Activated T-helper 1 cell treated with anti-CD3 and anti-CD28 coated beads, Interleukin-2, amount 50 U/mL, for 16 hours (primary cell): ENCODE data around the gene GAB2.

Source experiments
- DNase-seq, 2 donors: peaks; one replicate each; pipeline ENCODE4 v3.0.0-alpha.2; 2020; ENCODE audit warnings: low read depth in 1 of 2, low spot score in 1 of 2

GAB2 gene

DNA sequence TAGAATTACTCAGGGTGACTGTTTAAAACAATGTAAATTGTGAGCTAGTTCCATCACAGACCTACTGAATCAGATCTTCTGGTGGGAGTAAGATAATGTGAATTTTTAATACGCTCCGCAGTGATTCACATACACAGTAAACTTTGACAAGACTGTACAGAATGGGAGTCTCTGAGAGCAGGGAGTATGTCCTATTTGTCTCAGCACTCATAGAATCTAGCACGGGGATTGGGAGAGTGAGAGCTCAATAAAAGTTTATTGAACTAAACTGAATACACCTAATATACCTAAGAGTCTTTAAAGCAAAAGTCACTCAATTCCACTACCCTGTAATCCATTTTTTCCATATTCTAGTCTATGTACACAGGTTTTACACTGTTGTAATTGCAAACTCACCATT lies 11.2 kb upstream of the GAB2 start:
- no peak for DNase-seq

DNA sequence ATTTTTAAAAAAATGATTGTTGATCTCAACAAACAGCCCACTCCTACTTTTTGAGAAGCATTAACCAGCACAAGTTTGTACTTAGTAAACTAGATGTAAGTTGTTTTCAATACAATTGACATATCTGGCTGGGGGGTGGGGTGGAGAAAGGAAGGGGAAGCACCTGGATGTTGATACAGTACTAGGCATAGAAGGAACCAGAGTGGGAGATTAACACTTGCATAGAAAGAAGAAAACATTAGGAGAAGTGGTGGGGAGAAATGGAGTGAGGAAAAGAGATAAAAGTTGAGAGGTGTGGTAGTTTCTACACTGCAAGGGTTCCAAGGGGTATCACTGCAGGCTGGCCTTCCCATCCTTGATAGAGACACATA lies 10.6 kb upstream of the GAB2 start:
- no peak for DNase-seq

DNA sequence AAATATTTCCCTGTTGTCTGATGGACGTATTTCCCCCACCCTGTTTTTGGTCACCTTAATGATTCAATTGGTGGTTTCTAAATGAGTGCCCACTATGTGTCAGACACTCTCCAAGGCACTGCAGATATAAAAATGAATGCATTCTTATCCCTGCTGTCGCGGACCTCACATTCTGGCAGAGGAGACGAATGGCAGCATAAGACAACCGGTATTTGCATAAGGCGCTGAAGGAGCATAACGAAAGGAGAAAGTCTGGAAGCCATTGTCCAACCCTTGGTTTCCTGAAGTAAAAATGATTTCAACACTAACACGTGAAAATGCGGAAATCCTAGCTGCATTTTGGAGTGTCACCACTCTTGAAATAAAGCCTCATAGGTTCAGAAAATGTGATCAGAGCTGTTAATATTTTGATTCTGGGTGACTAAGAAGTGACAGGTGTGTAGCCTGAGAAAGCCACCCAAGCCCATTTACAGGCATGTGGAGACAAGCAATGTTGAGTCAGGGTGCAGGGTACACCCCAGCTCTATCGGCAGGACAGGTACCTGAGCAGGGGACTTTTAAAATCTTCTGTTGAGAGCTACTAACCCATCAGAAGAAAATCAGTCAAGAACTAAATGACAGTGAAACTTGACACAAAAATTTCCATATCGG lies 10.1 kb upstream of the GAB2 start:
- no peak for DNase-seq

DNA sequence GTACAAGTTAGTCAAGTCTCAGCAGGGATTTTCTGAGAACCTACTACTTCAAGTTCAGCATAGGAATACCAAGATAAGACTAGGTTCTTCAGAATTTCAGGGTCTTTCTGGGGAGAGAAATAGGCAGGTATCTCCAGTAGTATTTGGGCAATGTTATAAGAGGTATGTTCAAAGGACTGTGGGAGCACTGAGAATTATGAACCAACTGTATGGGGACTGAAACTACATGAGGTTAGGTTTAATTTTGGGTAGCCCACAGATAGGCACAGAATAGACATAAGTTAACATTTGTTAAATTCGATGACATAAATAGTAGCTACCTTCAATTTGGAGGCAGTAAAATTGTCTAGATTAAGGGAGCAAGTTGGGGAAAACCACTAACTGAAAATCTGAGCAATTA lies 9.2 kb upstream of the GAB2 start:
- no peak for DNase-seq

DNA sequence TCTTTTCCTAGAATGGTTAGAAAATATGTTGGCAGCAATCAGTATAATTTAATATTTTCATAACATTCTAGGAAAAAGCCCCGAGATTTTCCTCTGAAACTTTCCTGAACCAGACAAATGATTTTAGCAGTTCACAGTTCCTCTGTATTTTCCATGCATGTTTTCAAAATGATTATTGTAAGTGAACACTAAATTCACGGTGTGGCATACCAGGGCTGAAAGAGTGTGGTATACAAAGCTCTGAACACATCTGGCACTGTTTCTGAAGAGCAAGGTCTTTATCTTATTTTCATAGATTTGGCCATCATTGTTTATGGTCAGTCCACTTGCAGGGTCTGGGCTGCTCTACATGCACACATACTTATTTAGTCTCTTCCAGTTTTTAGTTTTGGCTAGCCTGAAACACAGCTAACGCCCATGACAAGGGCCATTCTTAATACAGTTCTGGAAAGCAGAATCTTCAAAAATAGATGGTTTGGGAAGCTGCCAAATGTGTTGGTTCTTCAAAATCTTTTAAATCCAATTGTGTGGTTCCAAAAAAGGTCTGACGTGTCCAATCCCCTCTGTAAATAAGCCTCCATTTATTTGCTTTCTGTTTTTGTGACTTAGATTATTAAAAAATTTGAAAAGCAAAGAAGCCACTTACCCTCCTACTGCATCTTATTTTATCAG lies 7.9 kb upstream of the GAB2 start:
- DNase-seq, result no peak

DNA sequence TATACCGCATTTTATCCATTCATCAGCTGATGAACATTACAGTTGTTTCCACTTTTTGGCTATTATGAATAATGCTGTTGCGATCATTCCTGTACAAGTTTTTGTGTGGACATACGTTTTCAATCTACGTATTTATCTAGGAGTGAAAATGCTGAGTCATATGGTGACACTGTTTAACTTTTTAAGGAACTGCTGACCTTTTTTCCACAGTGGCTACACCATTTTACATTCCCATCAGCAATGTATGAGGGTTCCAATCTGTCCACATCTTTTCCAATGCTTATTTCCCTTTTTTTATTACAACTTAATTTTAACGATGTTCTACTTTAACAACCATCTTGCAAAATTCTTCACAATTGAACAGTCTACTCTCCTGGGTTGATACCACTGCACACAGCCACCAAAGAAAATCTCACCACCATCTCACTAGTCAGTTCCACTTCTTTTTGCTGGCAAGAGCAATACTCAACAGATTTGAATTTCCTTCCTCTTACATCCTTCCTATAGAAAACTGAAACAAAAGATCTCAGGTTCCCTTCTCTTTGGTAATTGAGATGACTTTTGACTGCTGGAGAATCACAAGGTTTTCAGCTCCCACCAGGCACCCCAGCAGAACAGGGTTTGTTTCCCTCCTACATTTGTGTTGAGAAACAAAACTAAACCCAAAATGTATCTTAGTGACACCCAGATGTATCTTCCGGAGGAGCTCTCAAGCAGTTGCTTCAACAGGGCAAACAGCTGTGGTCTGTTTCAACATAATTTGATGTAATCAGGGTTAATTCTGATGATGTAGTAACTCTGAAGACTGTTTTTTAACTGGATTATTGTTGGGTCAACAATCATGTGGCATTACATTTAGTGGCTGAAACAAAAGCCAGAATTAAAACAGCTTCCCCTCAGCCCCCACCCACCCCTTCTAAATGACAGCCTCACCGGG lies 7.0 kb upstream of the GAB2 start:
- no peak for DNase-seq

DNA sequence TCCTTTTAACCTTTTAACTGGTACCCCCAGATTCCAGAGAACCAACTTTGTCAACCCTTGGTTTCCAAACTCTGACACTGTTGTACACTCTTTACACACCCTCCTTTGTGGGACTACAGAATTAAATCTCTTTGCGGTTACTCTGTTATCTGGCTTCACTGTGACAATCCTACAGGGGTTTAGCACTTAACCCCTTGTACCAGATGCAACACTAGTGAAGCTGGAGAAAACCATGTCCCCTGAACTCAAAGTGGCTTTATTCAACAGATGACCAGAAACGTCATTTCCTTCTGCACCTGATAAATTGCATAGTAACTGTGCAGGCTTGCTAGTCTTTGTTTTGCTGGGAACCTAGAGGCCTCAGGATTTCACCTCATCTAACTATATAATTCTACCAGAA lies 5.6 kb upstream of the GAB2 start:
- no peak for DNase-seq

DNA sequence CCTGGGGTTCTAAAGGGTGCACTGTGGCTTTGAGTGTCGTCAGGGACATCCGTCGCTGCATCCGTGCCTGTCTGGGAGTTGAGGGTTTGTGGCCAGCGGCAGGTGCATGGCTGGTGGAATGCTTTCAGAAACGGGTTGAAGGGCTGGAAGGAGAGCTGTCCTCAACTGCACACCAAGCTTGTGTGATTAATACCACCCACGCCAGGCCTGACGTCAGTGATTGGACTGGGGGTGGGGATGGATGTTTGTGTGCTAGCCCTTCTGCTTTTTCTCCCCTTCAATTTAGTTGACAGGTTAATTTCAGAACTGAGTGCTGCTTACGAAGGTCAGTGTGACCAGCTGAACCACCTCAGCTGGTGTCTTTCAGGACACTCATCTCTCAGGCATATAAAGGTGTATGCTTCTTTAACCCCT lies 3.2 kb upstream of the GAB2 start:
- no peak for DNase-seq

DNA sequence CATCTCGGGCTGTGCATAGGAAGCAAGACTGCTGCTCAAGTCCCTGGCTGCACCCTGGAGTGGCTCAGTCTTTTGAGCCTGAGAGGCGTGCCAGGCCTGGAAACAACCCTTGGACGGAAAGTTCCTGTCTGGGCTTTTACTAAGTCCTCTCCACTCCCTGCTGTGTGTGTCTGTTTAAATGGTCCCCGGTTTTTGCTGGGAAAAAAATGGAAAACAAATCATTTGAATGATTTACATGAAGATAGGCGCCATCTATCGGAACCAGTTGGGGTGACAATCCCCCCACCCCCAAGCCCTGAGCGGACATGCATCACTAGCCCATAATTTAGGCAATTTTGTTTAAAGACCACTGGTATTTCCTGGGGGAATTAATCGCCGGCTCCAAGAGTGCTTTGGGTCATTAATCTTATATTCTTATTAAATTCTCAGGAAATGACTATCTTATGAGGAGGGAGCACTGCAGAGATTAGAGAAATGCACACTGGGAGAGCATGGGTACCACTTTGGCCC lies 2.7 kb upstream of the GAB2 start:
- no peak for DNase-seq

DNA sequence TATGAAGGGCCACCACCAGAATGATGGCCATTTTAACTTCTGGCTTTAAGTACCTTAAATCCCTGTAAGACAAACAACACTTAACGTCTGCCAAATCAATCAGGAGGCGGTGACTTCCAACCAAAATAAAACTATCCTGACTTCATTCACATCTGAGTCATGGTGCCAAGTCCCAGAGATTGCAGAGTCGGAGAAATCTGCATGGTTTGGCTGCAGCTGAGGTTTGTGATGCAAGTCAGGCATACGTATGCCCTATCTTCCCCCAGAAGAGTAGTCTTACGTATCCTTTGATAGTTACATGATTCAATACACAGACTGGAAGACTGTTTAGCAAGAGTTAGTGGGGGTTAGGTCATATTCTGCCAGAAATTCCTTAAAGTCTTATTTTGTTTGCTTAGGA lies 1.7 kb upstream of the GAB2 start:
- no peak for DNase-seq

DNA sequence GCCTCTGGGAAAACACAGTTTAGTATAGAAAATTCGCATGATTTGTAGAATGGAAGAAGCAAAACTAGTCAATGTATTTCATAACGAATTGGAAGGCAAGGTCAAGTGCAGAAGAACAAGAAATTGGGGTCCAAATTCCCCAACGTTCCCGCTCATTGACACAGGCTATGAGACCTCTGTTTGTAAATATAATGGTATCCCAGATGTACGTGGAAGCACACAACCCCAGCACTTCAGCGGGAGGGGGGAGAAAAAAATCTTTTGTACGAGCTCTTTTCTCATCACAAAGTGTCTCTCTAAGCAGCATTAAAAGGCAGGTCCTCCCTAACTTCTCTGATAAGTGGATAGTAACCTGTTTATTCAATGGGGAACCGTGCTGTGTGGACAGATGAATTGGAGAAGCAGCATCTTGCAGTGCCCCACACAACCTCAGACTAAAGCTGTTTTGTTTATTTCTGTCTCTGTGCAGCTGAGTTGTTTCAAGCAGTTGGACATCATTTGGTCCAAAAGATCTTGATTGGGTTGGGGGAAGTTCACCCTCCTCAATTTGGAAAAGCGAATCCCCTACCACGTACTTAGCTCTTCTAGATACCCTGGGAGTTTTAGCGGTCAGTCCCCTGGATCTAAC lies 1.1 kb upstream of the GAB2 start:
- no peak for DNase-seq

DNA sequence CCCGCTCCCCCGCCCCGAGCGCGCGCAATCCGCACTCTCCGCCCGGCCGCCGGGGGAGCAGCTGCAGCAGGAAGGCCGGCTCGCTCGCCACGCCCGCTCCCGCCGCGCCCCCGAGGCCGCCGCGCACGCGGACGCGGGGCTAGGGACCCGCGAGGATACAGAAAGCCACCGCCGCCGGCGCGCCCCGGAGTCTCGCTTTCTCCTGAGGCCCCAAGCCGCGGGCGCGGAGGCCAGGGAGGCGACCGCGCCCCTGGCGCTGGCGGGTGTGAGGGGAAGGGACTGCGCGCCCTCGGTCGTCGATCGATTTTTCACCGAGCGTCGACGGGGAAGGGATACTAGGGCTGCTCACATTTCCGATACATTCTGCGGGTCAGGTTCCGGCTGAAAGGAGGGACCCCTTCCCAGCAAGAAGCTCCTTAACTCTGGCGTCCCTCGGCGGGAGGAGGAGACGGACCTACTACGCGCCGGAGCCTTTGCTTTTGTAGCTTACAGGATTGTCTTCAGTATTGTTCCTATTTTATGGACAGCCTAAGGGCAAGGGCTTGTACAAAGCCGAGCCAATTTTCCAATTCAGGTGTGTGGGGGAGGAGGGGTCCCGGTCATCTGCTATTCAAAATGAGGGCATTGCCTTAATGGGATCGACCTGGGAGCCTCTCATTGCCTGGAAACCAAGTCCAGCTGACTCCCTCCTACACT lies 416 bp upstream of the GAB2 start:
- peak; percentile 45 to 60 for DNase-seq

DNA sequence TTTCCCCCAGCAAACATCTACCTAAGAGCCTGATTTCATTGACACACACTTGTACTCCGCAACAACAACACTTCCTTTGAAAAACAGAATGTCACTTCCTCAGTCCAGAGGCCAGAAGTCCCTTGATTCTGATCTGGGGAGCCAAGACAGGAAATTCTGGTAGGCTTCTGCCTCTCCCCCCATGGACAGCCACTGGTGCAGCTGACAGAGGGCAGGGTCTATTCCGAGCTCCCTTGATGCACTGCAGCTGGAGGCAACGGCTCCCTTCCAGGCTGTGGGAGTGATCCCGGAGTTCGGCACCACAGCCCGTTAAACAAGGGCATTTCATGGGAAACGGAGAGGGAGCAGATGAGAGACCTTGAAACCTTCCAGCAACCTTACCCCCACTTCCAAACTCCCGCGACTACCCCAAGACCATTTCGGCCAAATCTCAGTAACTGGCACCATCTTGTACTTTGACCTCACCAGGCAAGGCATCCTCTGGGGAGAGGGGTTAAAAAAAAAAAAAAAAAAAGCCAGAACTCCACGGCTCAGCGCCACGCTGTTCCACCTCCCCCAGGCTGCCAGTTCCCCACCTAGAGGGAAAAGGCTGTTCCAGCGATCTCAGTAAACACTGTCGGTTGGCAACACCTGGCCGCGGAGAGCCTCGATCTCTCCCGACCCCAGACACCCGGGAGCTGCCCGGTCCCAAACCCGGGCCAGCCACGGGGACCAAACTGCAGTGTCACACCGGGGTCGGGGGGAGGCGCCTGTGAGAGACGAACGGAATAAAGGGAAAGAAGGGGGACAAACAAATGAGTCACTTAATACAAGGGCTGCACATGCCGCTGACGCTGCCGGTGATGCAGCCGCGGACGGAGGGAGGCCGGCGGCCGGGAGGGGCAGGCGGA lies 1.1 kb downstream of the GAB2 start:
- DNase-seq, result peak; percentile 50

DNA sequence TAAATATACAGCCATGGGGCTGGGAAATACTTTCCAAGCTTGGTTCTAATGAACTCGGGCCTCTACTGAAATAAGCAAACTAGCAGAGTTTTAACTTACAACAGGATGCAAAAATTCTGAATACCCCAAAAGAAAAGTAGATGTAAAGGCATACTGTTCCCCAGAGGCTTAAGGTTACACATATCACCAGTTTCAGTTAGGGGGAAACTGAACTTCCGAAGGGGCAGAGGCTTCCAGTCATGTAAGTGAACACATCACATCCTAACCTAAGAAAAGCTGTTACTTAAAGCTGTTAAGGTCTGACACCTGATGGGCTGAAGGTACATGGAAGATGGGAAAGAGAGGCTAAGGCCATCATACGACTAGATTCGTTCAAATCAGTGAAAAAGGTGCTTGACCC lies 2.3 kb downstream of the GAB2 start:
- no peak for DNase-seq

DNA sequence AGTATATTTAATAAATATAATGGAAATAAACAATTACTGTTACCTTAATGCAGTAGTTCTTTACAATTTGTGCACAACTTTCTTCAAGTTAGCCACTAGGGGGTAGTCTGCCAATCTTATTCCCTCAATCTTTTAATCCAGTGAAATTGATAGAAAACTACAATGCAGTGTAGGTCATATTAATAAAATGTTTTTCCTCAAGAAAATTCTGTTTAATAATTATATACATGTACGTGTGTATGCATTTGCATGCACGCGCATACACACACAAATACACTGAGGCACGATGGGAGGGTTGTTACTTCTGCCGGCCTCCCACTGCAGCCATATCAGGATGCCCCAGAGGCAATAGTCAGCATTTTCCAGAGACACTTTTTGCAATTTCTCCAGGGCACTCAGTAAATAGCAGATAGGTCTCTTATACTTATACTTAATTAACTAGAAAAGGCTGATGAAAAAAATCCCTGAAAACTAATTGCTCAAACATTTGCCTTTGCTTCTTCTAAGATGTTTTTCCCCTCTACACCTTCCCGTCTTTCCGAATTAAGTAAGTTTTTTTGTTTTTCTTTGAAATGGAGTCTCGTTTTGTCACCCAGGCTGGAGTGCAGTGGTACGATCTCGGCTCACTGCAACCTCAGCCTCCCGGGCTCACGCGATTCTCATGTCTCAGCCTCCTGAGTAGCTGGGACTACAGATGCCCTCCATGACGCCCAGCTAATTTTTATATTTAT lies 3.1 kb downstream of the GAB2 start:
- DNase-seq, result no peak

DNA sequence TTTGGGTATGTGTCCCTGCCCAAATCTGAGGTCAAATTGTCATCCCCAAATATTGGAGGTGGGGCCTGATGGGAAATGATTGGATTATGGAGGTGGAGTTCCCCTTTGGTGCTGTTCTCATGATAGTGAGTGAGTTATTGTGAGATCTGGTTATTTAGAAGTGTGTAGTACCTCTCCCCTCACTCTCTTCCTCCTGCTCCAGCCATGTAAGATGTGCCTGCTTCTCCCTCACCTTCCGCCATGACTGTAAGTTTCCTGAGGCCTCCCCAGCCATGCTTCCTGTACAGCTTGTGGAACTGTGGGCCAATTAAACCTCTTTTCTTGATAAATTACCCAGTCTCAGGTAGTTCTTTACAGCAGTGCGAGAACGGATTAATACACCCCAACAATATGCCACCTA lies 9.0 kb downstream of the GAB2 start:
- DNase-seq, result no peak

DNA sequence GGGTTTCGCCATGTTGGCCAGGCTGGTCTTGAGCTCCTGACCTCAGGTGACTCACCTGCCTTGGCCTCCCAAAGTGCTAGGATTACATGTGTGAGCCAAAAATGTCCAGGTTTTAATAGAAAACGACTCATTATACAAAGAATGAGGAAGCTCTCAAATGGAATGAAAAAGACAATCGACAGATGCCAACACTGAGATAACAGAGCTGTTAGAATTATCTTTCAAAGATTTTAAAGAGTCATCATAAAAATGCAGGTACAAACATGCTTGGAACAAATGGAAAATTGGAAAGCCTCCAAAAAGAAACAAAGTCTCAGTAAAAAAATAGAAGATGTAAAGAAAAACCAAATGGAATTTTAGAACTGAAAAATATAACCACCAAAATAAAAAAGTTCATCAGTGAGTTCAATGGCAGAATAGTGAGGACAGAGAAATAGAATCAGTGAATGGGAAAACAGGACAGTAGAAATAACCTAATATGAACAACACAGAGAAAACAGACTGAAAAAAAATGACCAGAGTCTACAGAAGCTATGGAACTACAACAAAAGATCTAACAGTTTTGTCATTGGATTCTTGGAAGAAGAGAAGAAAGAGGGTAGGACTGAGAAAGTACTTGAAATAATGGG lies 10.9 kb downstream of the GAB2 start:
- no peak for DNase-seq

DNA sequence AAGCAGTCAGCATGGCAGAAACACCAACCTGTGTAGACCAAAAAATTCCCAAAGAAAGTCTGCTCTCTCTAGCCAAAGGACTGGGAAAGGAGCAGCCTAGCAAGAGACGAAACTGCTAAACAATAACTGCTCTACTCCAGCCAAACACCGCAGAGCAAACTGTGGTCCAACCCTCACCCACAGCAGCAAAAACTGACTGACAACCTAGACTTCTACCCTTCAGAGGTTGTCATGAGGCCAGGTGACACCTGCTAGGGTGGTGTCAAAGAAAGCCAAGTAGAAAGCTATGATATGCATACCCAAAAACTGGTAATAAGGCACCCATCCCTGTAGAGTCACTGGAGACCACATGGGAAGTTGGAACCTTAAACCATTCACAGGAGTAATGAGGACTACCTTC lies 11.8 kb downstream of the GAB2 start:
- DNase-seq, result no peak

DNA sequence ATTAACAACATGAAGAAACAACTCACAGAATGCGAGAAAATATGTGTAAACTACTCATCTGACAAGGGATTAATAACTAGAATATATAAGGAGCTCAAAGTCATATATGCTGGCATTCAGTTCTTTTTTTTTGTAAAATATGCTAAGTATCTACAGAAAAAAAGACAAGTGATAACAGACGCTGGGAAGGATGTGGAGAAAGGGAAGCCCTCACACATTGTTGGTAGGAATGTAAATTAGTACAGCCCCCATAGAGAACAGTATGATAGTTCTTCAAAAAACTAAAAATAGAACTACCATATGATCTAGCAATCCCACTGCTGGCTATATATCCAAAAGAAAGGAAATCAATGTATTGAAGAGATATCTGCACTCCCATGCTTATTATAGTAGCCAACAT lies 13.8 kb downstream of the GAB2 start:
- DNase-seq, result no peak
